Endothelial cell of umbilical vein (primary cell): ENCODE data around the gene FOXO6. TPM values are rescaled to one million over a fixed set of nuclear protein-coding genes. Genes with fewer than 3 reads are reported as not detected.

ENCODE experiments used
- BruUV-seq: library from RNA; stranded (reverse); fragments of 400-500 nt; replicated peaks from 2 replicates; lab custom pipeline; 2021; lab: Mats Ljungman, UMichigan
- CTCF ChIA-PET: fragments of 300-600, 350-600 bp; sonication (Branson Sonifier 250); formaldehyde crosslinking; loops from one replicate; lab custom pipeline; 2021; ENCODE audit warnings: antibody characterized with exemption, inconsistent platforms; lab: Charles Lee
- POLR2A ChIA-PET: fragments of 300-600, 350-600 bp; sonication (Branson Sonifier 250); formaldehyde crosslinking; loops from one replicate; lab custom pipeline; 2021; ENCODE audit warnings: antibody characterized with exemption, inconsistent platforms; lab: Charles Lee
- DNase-seq: peaks from one replicate; pipeline ENCODE4 v3.0.0-alpha.2; 2011; ENCODE audit warnings: low read depth, low spot score
- FAIRE-seq: peaks from 2 replicates; lab custom pipeline; 2011; peaks lifted over from hg19 to GRCh38; lab: Jason Lieb, UNC
- H2AFZ ChIP-seq: 2 replicates; pipeline ENCODE4 v1.6.0; 2012; ENCODE audit warnings: low read depth, low read length, control low read depth, inconsistent platforms
- H3K27ac ChIP-seq: 2 replicates; pipeline ENCODE4 v1.5.1; 2011; ENCODE audit warnings: low read depth, mild to moderate bottlenecking, control low read depth, low read length, moderate library complexity; ENCODE audit not compliant: insufficient read depth
- H3K27me3 ChIP-seq, 2 experiments: 2 replicates each; pipeline versions ENCODE4 v1.6.0 to v1.6.1; 2011; ENCODE audit warnings: low read length in 2 of 2, mixed read lengths in 1 of 2; ENCODE audit not compliant: control insufficient read depth in 2 of 2, insufficient read depth in 2 of 2
- H3K36me3 ChIP-seq, 2 experiments: 2 replicates in 1 of 2; 3 replicates in 1 of 2; pipeline ENCODE4 v1.5.1; 2011; ENCODE audit warnings: low read length in 2 of 2, mild to moderate bottlenecking in 1 of 2, moderate library complexity in 1 of 2; ENCODE audit not compliant: control insufficient read depth in 2 of 2, insufficient read depth in 2 of 2; ENCODE audit errors: extremely low read depth in 1 of 2
- H3K4me1 ChIP-seq: 3 replicates; pipeline ENCODE4 v1.5.1; 2011; ENCODE audit warnings: mild to moderate bottlenecking, low read length; ENCODE audit not compliant: control insufficient read depth, insufficient read depth; ENCODE audit errors: extremely low read depth
- H3K4me2 ChIP-seq: 2 replicates; pipeline ENCODE4 v1.6.1; 2011; ENCODE audit warnings: low read length, control low read depth, mixed read lengths; ENCODE audit not compliant: insufficient read depth
- H3K4me3 ChIP-seq, 3 experiments: fragments of 200-600 bp in 1 of 3; sonication (generic), shearing (Covaris generic) in 1 of 3; replicated peaks in 1 of 3; 2 replicates each; pipeline ENCODE4 v1.5.1; 2011 to 2016; ENCODE audit warnings: control low read depth in 3 of 3, low read length in 3 of 3, mild to moderate bottlenecking in 2 of 3, inconsistent platforms in 1 of 3, low read depth in 1 of 3, moderate library complexity in 1 of 3; ENCODE audit not compliant: insufficient read depth in 1 of 3
- H3K79me2 ChIP-seq: 2 replicates; pipeline ENCODE4 v1.6.0; 2012; ENCODE audit warnings: low read length, inconsistent platforms; ENCODE audit not compliant: control insufficient read depth, insufficient read depth
- H3K9ac ChIP-seq: replicated peaks from 2 replicates; pipeline ENCODE3; 2011; ENCODE audit warnings: low read length, control low read depth; ENCODE audit not compliant: insufficient read depth; ENCODE audit errors: extremely low read depth
- H3K9me1 ChIP-seq: replicated peaks from 3 replicates; pipeline ENCODE4 v1.6.0; 2011; ENCODE audit warnings: mild to moderate bottlenecking, low read length; ENCODE audit not compliant: control insufficient read depth, insufficient read depth; ENCODE audit errors: extremely low read depth
- H3K9me3 ChIP-seq: replicated peaks from 2 replicates; pipeline ENCODE4 v1.5.1; 2012; ENCODE audit warnings: low read length, inconsistent platforms; ENCODE audit not compliant: control insufficient read depth, insufficient read depth
- H4K20me1 ChIP-seq: replicated peaks from 2 replicates; pipeline ENCODE3; 2011; ENCODE audit warnings: mild to moderate bottlenecking, low read length; ENCODE audit not compliant: control insufficient read depth, insufficient read depth; ENCODE audit errors: extremely low read depth
- CTCF ChIP-seq, 2 donors: IDR thresholded peaks; 1 replicate in 1 of 2; 2 replicates in 1 of 2; pipeline ENCODE4 v1.5.1; 2011; ENCODE audit warnings: low read length in 2 of 2, mild to moderate bottlenecking in 2 of 2, moderate library complexity in 2 of 2, control low read depth in 1 of 2, inconsistent platforms in 1 of 2, low read depth in 1 of 2; ENCODE audit not compliant: insufficient read depth in 1 of 2; ENCODE audit errors: extremely low read depth in 1 of 2
- EZH2 ChIP-seq: IDR thresholded peaks from 2 replicates; pipeline ENCODE4 v1.6.1; 2012; ENCODE audit warnings: borderline replicate concordance, low read depth, mild to moderate bottlenecking, moderate library complexity, low read length, inconsistent platforms; ENCODE audit not compliant: severe bottlenecking
- FOS ChIP-seq: IDR thresholded peaks from 2 replicates; pipeline ENCODE4 v1.6.1; 2011; ENCODE audit warnings: mild to moderate bottlenecking, low read length, moderate library complexity, borderline replicate concordance; ENCODE audit not compliant: insufficient read depth
- GATA2 ChIP-seq: IDR thresholded peaks from 2 replicates; pipeline ENCODE4 v1.7.0; 2011; ENCODE audit warnings: low read depth, mild to moderate bottlenecking, moderate library complexity, mixed read lengths, low read length; ENCODE audit not compliant: insufficient read length, insufficient read depth
- JUN ChIP-seq: IDR thresholded peaks from 2 replicates; pipeline ENCODE4 v1.6.1; 2011; ENCODE audit warnings: borderline replicate concordance, low read depth; ENCODE audit not compliant: insufficient read length, insufficient read depth
- MAX ChIP-seq: IDR thresholded peaks from 2 replicates; pipeline ENCODE4 v1.6.1; 2011; ENCODE audit not compliant: insufficient read depth, insufficient read length
- MYC ChIP-seq: IDR thresholded peaks from one replicate; pipeline ENCODE4 v1.6.1; 2011; ENCODE audit warnings: mild to moderate bottlenecking, low read depth, low read length
- POLR2A ChIP-seq: IDR thresholded peaks from 2 replicates; pipeline ENCODE4 v1.6.1; 2012; ENCODE audit warnings: low read depth, mild to moderate bottlenecking, control low read depth, low read length
- POLR2AphosphoS5 ChIP-seq: IDR thresholded peaks from 2 replicates; pipeline ENCODE4 v1.6.1; 2012; ENCODE audit warnings: low read depth, mild to moderate bottlenecking, control low read depth, low read length, moderate library complexity; ENCODE audit not compliant: insufficient read depth
- dilution Hi-C: fragments of 300-500 bp; cut with MboI; formaldehyde crosslinking; loops from one replicate; pipeline ENCODE4 v1.15.0; 2019; ENCODE audit warnings: low sequenced_read_pairs; ENCODE audit not compliant: extremely low pct_ligation_motif_present
- intact Hi-C: fragments of 100-400 bp; cut with micrococcal nuclease; formaldehyde crosslinking; loops from one replicate; pipeline ENCODE4 v1.10.0; 2022
- polyA plus RNA-seq, 4 experiments: library from polyadenylated mRNA; depleted of rRNA in 3 of 4; stranded (reverse) in 3 of 4; unstranded in 1 of 4; fragments of >200 nt; gene quantifications; 2 replicates each; pipeline versions ENCODE4 v1.2.1 to v1.2.3, GENCODE V29; 2011 to 2012; ENCODE audit warnings: missing spikeins in 1 of 4
- total RNA-seq: library from RNA; stranded (reverse); gene quantifications from 2 replicates; pipeline ENCODE4 v1.2.3, GENCODE V29; 2021

FOXO6 gene
- total and polyA plus RNA-seq, 2 donors (not counting 3 experiments of a cell fraction or from before 2014, with no cell fraction given), result 0.04 to 0.38 TPM

- intact Hi-C loops (no loop called here), dilution Hi-C loops (no loop called here)
- H3K4me2 ChIP-seq, result peak overlapping the region; percentile 8
- FAIRE-seq (peak; percentile 50), DNase-seq (no peak)
- H3K79me2 ChIP-seq, result no peaks in the 10 kb centered on the region
- no peaks in the 10 kb centered on the region for H3K27me3 ChIP-seq
- H3K36me3 ChIP-seq, result no peaks in the 10 kb centered on the region
- POLR2A ChIA-PET, result no interaction called here
- CTCF ChIA-PET, result interaction anchor here (0.6 to 1.0 kb wide), 2 partner anchors 11 to 14 kb away, joined by 3 to 7 read pairs; no protein-coding TSS in a partner anchor
- peak overlapping the region; percentile 79 for H2AFZ ChIP-seq
- H3K4me1 ChIP-seq, result peaks cover 27% of the 10 kb centered on the region
- H4K20me1 ChIP-seq, result no peaks in the 10 kb centered on the region
- no peaks in the 10 kb centered on the region for H3K9me3 ChIP-seq
- BruUV-seq, result TSS peak; percentile 42
- no peak overlapping the region for H3K4me3 ChIP-seq
- no peaks in the 10 kb centered on the region for H3K9me1 ChIP-seq
- peak overlapping the region; percentile 4 for H3K27ac ChIP-seq
- TF ChIP-seq MYC (no peak), POLR2A (no peak), CTCF (IDR thresholded peaks at IDR 0.05; ENCODE audit: extremely low read depth in 1 of 2, insufficient read depth in 1 of 2, low read depth in 1 of 2, low read length in 2 of 2) (no peak), JUN (no peak), GATA2 (no peak), FOS (no peak), MAX (no peak), POLR2AphosphoS5 (no peak), EZH2 (no peak)
- no peak overlapping the region for H3K9ac ChIP-seq
These were observed 67.8 kb downstream of the FOXO6 start for GRCh38 chr1:41428738-41429640.
